ENCODE data around the gene CCDC191.

CCDC191 gene

GRCh38 chr3:114056130-114057010, at the start of gene CCDC191, which contains the start of gene QTRT2:
TSS of gene CCDC191 (minus strand) at chr3:114056526. CDS start at chr3:114056466, 60 bp downstream.
TSS of gene QTRT2 (plus strand) at chr3:114056737. CDS start at chr3:114065258, 8,521 bp downstream.
- peak; percentile 96 for DNase-seq (ENCODE audit: low spot score)

- DNase-seq (ENCODE audit: low spot score): no peak
These were observed 48.1 kb upstream of the CCDC191 start for GRCh38 chr3:114104414-114104813.

GRCh38 chr3:114103858-114104257, 47.5 kb upstream of the CCDC191 start:
- no peak for DNase-seq (ENCODE audit: low spot score)

- no peak for DNase-seq (ENCODE audit: low spot score)
These were observed 46.9 kb upstream of the CCDC191 start for GRCh38 chr3:114103181-114103580.

- DNase-seq (ENCODE audit: low spot score): no peak
These were observed 44.8 kb upstream of the CCDC191 start for GRCh38 chr3:114101101-114101500.

GRCh38 chr3:114095796-114096195, 39.5 kb upstream of the CCDC191 start:
- DNase-seq (ENCODE audit: low spot score): no peak

GRCh38 chr3:114093596-114093995, 37.3 kb upstream of the CCDC191 start:
- DNase-seq (ENCODE audit: low spot score): peak; percentile 74

- DNase-seq (ENCODE audit: low spot score): no peak
These were observed 36.7 kb upstream of the CCDC191 start for GRCh38 chr3:114093016-114093380.

GRCh38 chr3:114092151-114093015, 36.1 kb upstream of the CCDC191 start:
- peak; percentile 16 for DNase-seq (ENCODE audit: low spot score)

- DNase-seq (ENCODE audit: low spot score): no peak
These were observed 33.3 kb upstream of the CCDC191 start for GRCh38 chr3:114089675-114090074.

- no peak for DNase-seq (ENCODE audit: low spot score)
These were observed 30.0 kb upstream of the CCDC191 start for GRCh38 chr3:114086356-114086755.

GRCh38 chr3:114083112-114083511, 26.8 kb upstream of the CCDC191 start:
- no peak for DNase-seq (ENCODE audit: low spot score)

GRCh38 chr3:114081037-114081436, 24.7 kb upstream of the CCDC191 start:
- no peak for DNase-seq (ENCODE audit: low spot score)

GRCh38 chr3:114080201-114080600, 23.9 kb upstream of the CCDC191 start:
- no peak for DNase-seq (ENCODE audit: low spot score)

GRCh38 chr3:114079761-114080160, 23.4 kb upstream of the CCDC191 start:
- no peak for DNase-seq (ENCODE audit: low spot score)

- no peak for DNase-seq (ENCODE audit: low spot score)
These were observed 21.8 kb upstream of the CCDC191 start for GRCh38 chr3:114078126-114078525.

- no peak for DNase-seq (ENCODE audit: low spot score)
These were observed 20.4 kb upstream of the CCDC191 start for GRCh38 chr3:114076711-114077110.

GRCh38 chr3:114071786-114072185, 15.5 kb upstream of the CCDC191 start:
- no peak for DNase-seq (ENCODE audit: low spot score)

GRCh38 chr3:114068336-114068735, 12.0 kb upstream of the CCDC191 start:
- no peak for DNase-seq (ENCODE audit: low spot score)

- DNase-seq (ENCODE audit: low spot score): no peak
These were observed 11.5 kb upstream of the CCDC191 start for GRCh38 chr3:114067804-114068203.

GRCh38 chr3:114060906-114061655, 4.8 kb upstream of the CCDC191 start:
- no peak for DNase-seq (ENCODE audit: low spot score)

GRCh38 chr3:114058646-114059045, 2.3 kb upstream of the CCDC191 start:
- no peak for DNase-seq (ENCODE audit: low spot score)

Measured in AG08396 (cell line).